GM19324 (cell line): ENCODE data around the gene FERMT3.

Experiments used
- ATAC-seq: cut with Tn5 transposase; IDR thresholded peaks from one replicate; pipeline ENCODE4 v1.9.1; 2021; ENCODE audit warnings: mild to moderate bottlenecking, moderate library complexity; ENCODE audit not compliant: unreplicated experiment, low FRiP score

Gene FERMT3

GRCh38 chr11:64232182-64232966, 25.9 kb downstream of the FERMT3 start:
- no peak for ATAC-seq

- ATAC-seq, result no peak
These were observed 26.4 kb downstream of the FERMT3 start for GRCh38 chr11:64232967-64233315.

- peak; percentile 27 for ATAC-seq
These were observed 27.5 kb downstream of the FERMT3 start, which contains the start of gene VEGFB for GRCh38 chr11:64233913-64234586. TSS of gene VEGFB (plus strand) at chr11:64234584. CDS start at chr11:64234834, 250 bp downstream.

GRCh38 chr11:64234647-64235379, 28.3 kb downstream of the FERMT3 start:
- ATAC-seq, result peak; percentile 22

- ATAC-seq, result no peak
These were observed 29.1 kb downstream of the FERMT3 start for GRCh38 chr11:64235437-64236161.

- no peak for ATAC-seq
These were observed 31.0 kb downstream of the FERMT3 start for GRCh38 chr11:64237484-64237951.

GRCh38 chr11:64238076-64238475, 31.6 kb downstream of the FERMT3 start:
- ATAC-seq, result no peak

GRCh38 chr11:64238999-64239398, 32.5 kb downstream of the FERMT3 start:
- no peak for ATAC-seq

- no peak for ATAC-seq
These were observed 33.3 kb downstream of the FERMT3 start for GRCh38 chr11:64239662-64240434.

- peak; percentile 74 for ATAC-seq
These were observed 34.1 kb downstream of the FERMT3 start, which contains the start of gene FKBP2 for GRCh38 chr11:64240435-64241240. TSS of gene FKBP2 (plus strand) at chr11:64241095. CDS start at chr11:64242388, 1,293 bp downstream.

- ATAC-seq, result peak; percentile 71
These were observed 34.6 kb downstream of the FERMT3 start for GRCh38 chr11:64241241-64241490.

GRCh38 chr11:64241491-64242374, 35.2 kb downstream of the FERMT3 start:
- peak; percentile 6 for ATAC-seq

- no peak for ATAC-seq
These were observed 36.8 kb downstream of the FERMT3 start for GRCh38 chr11:64243236-64243854.

GRCh38 chr11:64244107-64244506, 37.6 kb downstream of the FERMT3 start:
- ATAC-seq, result no peak

GRCh38 chr11:64244966-64245365, 38.4 kb downstream of the FERMT3 start:
- no peak for ATAC-seq

GRCh38 chr11:64245401-64245796, 38.9 kb downstream of the FERMT3 start:
- ATAC-seq, result no peak

- ATAC-seq, result no peak
These were observed 39.5 kb downstream of the FERMT3 start for GRCh38 chr11:64245797-64246620.
